Left ventricle myocardium inferior (tissue), 1 donor: Measurements from ENCODE around the gene MEGF9. TPM values are rescaled to one million over a fixed set of nuclear protein-coding genes. Genes with fewer than 3 reads are reported as not detected.

Source experiments
- DNase-seq: peaks from one replicate; pipeline ENCODE4 v3.0.0-alpha.2; 2020
- H3K27ac ChIP-seq: fragments of 200-600 bp; replicated peaks from 2 replicates; pipeline ENCODE4 v1.8.0; 2021
- H3K27me3 ChIP-seq: fragments of 200-600 bp; 2 replicates; pipeline ENCODE4 v1.8.0; 2021; ENCODE audit warnings: low read depth
- H3K36me3 ChIP-seq: fragments of 200-600 bp; 2 replicates; pipeline ENCODE4 v1.8.0; 2021
- H3K4me1 ChIP-seq: fragments of 200-600 bp; 2 replicates; pipeline ENCODE4 v1.8.0; 2021
- H3K4me3 ChIP-seq: fragments of 200-600 bp; 2 replicates; pipeline ENCODE4 v1.8.0; 2021; ENCODE audit warnings: mild to moderate bottlenecking, moderate library complexity
- H3K9me3 ChIP-seq: fragments of 200-600 bp; replicated peaks from 2 replicates; pipeline ENCODE4 v1.8.0; 2021
- CTCF ChIP-seq: fragments of 200-600 bp; IDR thresholded peaks from 2 replicates; pipeline ENCODE4 v1.8.0; 2021; ENCODE audit warnings: antibody characterized with exemption, mild to moderate bottlenecking, borderline replicate concordance
- intact Hi-C: fragments of 100-400 bp; cut with micrococcal nuclease; formaldehyde crosslinking; loops from one replicate; pipeline ENCODE4 v1.11.0; 2022
- total RNA-seq: library from RNA; stranded (reverse); fragmentation: NEBNext Ultra II Directional; extraction: Animal tissue kit (Norgen Biotek cat#: 25700); gene quantifications from one replicate; pipeline ENCODE4 v1.2.1, GENCODE V29; 2021
- donor health status: DM: no; HTN: yes; CAD: no; lungs with severe emphysema.

MEGF9 gene
- total RNA-seq, 1 donor from 2014 or later: 5.1 TPM

GRCh38 chr9:120701248-120701647, 13.0 kb downstream of the MEGF9 start:
- no peaks in the 10 kb centered on the region for H3K27me3 ChIP-seq
- no peak for TF ChIP-seq CTCF
- no peak for DNase-seq
- H3K4me3 ChIP-seq: no peak overlapping the region
- H3K9me3 ChIP-seq: no peaks in the 10 kb centered on the region
- no peak overlapping the region for H3K27ac ChIP-seq
- intact Hi-C loops: no loop called here
- no peaks in the 10 kb centered on the region for H3K36me3 ChIP-seq
- H3K4me1 ChIP-seq: peaks cover 21% of the 10 kb centered on the region

- H3K9me3 ChIP-seq: no peaks in the 10 kb centered on the region
- H3K27me3 ChIP-seq: no peaks in the 10 kb centered on the region
- intact Hi-C loops: no loop called here
- H3K36me3 ChIP-seq: no peaks in the 10 kb centered on the region
- H3K4me1 ChIP-seq: peaks cover 11% of the 10 kb centered on the region
- TF ChIP-seq CTCF: no peak
- no peak overlapping the region for H3K27ac ChIP-seq
- H3K4me3 ChIP-seq: no peak overlapping the region
- no peak for DNase-seq
These were observed 15.5 kb downstream of the MEGF9 start for GRCh38 chr9:120698766-120699165.

GRCh38 chr9:120697448-120697847, 16.8 kb downstream of the MEGF9 start:
- H3K9me3 ChIP-seq: no peaks in the 10 kb centered on the region
- no peaks in the 10 kb centered on the region for H3K27me3 ChIP-seq
- no peak overlapping the region for H3K4me3 ChIP-seq
- TF ChIP-seq CTCF: no peak
- no peaks in the 10 kb centered on the region for H3K36me3 ChIP-seq
- intact Hi-C loops: no loop called here
- DNase-seq: no peak
- no peak overlapping the region for H3K27ac ChIP-seq
- peaks cover 22% of the 10 kb centered on the region for H3K4me1 ChIP-seq

- intact Hi-C loops: no loop called here
- Histone ChIP-seq H3K36me3 (no peaks in the 10 kb centered on the region), H3K4me3 (no peak overlapping the region), H3K27ac (no peak overlapping the region), H3K9me3 (no peaks in the 10 kb centered on the region), H3K27me3 (no peaks in the 10 kb centered on the region), H3K4me1 (peaks cover 22% of the 10 kb centered on the region)
- no peak for DNase-seq
- no peak for TF ChIP-seq CTCF
These were observed 17.6 kb downstream of the MEGF9 start for GRCh38 chr9:120696551-120697230.

- no peaks in the 10 kb centered on the region for H3K27me3 ChIP-seq
- no peak overlapping the region for H3K4me3 ChIP-seq
- intact Hi-C loops: no loop called here
- TF ChIP-seq CTCF: no peak
- H3K27ac ChIP-seq: no peak overlapping the region
- H3K4me1 ChIP-seq: peaks cover 26% of the 10 kb centered on the region
- no peaks in the 10 kb centered on the region for H3K36me3 ChIP-seq
- no peaks in the 10 kb centered on the region for H3K9me3 ChIP-seq
- DNase-seq: no peak
These were observed 19.7 kb downstream of the MEGF9 start for GRCh38 chr9:120694559-120694958.
